Umbilical cord (tissue), 2 donors: ENCODE measurements around the gene PA2G4. TPM values are rescaled to one million over a fixed set of nuclear protein-coding genes. Genes with fewer than 3 reads are reported as not detected.
A peak's percentile ranks its signal among the peaks of the same experiment; 100 is the strongest.

ENCODE experiments used
- DNase-seq: peaks from one replicate; pipeline ENCODE4 v3.0.0-alpha.2; 2015; ENCODE audit warnings: low spot score
- total RNA-seq: library from RNA; depleted of rRNA; stranded (reverse); fragments of >200 nt; gene quantifications from one replicate; pipeline ENCODE4 v1.2.3, GENCODE V29; 2014; ENCODE audit warnings: low replicate concordance; ENCODE audit not compliant: insufficient read depth

The PA2G4 gene
- total RNA-seq, 1 donor from 2014 or later: 69.8 TPM

DNA sequence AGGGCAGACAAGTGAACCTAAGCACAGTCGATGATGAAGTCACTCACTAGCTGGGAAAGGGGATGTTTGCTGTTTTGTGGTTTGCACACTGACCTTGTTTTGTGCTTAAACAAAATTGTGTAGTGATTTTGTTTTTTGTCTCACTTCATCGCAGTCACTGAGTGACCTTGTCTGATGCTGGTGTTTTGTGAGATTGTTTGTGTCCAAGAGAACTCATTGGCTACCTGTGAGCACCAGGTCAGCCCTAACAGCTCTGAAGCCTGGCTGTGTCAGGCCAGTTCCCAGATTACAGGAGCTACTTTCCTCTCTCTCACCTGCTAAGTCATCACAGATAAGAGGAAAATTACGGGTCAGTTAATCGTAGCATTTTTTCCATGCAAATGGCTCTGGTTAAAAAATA, 19.8 kb downstream of the PA2G4 start:
- no peak for DNase-seq

DNA sequence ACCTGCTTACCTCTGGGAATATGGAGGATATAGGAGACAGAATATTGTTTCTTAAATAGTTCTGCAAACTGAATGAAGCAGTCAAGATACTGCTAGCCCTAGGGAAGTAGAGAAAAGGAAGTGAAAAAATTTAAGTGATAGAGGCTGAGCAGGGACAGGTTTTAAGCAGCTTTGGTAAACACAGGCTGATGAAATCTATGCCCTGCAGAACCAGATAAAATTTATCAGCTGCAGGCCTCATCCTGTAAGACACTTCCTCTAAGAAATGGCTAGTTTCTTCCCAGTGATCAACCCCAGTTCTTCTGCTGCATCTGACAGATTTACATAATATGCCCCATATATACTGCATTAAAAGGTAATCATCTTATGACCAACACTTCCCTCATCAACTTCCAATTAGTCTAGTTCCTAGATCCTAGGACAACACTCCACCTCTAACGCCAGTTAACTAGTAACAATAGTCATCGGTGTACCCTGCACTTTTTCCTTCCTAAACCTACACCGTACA, 22.4 kb downstream of the PA2G4 start:
- DNase-seq: no peak

DNA sequence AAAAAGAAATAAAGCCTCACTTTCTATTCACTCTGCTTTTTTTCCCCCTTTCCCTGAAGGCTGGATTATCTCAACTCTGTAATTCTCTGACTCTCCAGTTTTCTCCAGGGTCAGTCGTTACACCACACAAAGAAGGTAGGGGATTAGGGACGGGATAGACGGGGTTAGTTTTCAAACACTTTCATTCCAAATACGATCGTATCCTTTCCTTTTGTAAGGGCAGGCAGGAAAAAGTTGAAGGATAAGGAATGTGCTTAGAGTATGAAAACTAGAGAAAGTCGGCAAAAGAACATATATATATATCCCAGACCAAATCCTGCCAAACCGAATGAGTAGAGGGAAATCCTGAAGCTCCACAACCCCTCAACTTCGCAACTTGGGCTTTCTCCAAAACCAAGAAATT, 23.1 kb downstream of the PA2G4 start:
- DNase-seq: no peak

DNA sequence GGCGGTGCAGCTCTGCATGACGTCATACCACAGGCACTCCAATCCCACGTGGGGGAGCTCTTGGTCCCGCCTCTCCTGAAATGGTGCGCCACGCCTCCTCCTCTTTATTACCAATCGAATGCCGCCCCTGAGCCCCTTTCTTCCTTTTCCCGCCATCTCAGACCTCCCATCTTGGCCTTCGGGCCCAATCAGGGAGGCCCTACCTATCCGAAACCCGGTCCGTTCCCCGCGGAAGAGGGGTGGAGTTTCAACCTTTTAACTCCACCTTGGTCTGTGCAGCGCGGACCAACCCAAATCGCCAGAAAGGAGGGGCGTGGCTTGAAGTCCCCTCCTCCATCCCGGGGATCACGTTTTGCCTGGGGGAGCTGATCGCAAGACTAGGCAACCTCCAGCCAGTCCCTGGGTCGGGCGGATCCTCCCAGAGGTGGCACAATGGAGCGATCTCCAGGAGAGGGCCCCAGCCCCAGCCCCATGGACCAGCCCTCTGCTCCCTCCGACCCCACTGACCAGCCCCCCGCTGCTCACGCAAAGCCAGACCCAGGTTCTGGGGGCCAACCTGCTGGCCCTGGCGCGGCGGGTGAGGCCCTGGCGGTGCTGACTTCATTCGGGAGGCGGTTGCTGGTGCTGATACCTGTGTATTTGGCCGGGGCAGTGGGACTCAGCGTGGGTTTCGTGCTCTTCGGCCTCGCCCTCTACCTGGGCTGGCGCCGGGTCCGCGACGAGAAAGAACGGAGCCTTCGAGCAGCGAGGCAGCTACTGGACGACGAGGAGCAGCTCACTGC, 23.7 kb downstream of the PA2G4 start, which contains the start of gene ESYT1:
Gene ESYT1, plus strand, starts transcription at position 380 of the 782 bp plus-strand sequence. Its CDS starts 53 bp downstream, at position 433.
- peak; percentile 100 for DNase-seq

DNA sequence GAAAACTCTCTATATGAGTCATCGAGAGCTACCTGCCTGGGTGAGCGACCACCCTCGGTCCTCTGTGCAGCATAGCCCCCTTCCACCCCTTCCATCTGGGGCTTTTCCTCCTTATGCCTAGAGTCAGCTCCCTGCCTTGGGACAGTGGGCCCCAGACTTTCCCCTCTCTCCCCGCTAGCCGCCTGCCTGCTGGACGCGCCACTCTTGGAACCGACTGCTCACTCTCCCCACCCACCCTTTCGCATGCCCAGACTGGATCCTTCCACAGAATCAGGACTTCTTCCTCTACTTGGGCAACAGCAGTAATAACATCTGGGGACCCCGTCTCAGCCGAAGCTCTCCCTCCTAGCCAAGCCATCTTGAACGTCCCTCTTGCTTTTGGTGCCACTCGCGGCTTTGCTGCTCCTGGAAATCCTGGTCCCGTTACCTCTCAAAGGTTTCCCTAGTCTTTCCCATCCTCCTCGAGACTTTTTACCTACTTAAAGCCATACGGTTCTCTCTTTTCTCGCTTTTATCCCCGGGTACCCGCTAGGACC, 24.4 kb downstream of the PA2G4 start:
- DNase-seq: peak; percentile 31

DNA sequence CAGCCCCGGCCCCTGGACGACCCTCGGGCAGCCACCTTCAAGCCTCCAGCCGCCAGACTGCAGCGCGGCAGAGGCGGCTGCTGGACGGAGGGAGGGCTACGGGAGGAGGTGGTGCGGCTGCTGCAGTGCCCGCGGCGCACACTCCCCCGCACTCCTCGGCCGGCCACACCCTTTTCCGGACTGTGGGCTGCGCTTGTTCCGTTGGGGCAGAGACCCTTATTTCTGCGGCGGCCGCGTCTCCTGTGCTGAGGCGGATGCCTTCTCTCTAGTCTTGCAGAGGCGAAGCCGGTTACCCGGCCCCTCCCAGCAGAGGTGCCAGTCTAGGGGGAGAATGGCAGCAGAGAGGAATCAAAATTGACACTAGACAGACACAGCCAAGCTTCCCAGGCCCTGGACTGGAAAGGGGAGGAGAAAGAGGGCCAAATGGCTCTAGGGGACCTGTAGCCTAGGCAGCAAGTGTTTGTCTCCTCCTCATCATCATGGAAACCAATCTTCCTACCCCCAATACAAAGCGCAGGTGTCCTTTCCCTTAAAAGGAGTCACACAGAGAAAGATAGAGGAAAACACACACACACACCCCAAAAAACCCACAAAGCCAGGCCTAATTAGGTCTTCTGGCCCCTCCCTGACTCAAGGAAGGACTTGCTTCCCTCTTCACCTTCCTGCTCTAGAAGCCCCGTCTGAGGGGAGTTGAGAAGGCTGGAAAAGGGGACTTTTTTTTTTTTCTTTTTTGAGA, 25.0 kb downstream of the PA2G4 start:
- peak; percentile 53 for DNase-seq

DNA sequence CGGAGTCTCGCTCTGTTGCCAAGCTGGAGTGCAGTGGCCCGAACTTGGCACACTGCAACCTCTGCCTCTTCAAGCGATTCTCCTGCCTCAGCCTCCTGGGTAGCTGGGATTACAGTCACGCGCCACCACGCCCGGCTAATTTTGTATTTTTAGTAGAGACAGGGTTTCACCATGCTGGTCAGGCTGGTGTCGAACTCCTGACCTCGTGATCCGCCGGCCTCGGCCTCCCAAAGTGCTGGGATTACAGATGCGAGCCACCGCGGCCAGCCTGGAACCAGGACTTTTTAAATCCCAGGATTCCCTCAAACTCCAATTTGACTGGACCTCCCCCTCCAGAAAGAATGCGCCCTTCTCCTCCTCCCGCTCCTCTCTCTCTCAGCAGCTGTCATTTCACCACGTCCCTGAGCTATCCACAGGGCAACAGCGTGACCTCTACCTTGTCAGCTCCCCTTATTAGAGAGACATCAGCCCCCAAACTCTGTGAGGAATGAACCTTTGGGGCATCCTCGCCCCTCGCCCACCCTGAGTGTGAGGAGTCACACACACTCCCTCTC, 25.7 kb downstream of the PA2G4 start:
- no peak for DNase-seq

DNA sequence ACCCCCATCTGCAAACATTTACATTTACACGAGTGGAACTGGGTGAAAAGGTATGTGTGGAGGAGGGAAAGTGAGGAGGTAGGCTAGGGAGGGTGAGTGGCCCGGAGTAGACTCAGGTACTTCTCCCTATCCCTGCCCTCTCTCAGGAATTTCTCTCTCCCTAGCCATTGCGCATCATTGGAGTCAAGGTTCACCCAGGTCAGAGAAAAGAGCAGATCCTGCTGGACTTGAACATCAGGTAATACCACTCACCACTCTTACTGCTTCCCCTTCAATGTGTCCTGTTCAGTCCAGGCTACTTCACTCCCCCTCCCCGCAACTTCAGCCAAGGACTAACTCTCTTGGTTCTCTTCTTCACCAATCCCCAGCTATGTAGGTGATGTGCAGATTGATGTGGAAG, 26.5 kb downstream of the PA2G4 start:
- no peak for DNase-seq

DNA sequence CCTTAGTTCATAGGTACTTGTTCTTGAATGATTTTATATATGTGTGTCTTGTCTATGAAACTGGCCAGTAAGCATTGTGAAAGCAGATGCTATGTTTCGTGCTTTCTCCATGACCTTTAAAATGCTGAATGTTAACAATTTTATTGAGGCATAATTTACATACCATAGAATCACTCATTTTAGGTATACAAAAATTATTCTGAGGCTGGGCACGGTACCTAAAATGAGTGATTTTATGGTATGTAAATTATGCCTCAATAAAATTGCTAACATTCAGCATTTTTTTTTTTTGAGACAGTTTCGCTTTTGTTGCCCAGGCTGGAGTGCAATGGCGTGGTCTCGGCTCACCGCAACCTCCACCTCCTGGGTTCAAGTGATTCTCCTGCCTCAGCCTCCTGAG, 30.5 kb downstream of the PA2G4 start:
- no peak for DNase-seq

DNA sequence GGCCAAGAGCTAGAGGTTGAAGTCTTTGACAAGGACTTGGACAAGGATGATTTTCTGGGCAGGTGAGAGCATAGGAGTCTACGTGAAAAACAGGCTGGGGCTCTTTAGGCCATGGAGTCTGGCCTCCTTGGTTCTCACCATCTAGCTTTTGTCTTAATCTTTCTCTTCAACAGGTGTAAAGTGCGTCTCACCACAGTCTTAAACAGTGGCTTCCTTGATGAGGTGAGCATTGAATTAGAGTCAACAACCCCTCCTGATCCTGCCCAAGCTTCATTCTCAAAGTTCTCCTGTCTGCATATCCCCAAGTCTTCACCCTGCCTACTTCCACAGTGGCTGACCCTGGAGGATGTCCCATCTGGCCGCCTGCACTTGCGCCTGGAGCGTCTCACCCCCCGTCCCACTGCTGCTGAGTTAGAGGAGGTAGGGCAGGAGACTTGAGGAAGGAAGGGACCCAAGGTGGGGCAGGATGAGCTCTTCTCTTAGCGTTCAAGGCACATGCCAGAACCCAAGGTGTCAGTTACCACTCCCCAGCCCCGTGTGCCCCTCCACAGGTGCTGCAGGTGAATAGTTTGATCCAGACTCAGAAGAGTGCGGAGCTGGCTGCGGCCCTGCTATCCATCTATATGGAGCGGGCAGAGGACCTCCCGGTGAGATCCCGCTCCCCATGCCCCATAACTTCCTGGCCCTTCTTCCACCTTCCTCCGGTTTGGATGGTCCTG, 33.7 kb downstream of the PA2G4 start:
- DNase-seq: no peak

DNA sequence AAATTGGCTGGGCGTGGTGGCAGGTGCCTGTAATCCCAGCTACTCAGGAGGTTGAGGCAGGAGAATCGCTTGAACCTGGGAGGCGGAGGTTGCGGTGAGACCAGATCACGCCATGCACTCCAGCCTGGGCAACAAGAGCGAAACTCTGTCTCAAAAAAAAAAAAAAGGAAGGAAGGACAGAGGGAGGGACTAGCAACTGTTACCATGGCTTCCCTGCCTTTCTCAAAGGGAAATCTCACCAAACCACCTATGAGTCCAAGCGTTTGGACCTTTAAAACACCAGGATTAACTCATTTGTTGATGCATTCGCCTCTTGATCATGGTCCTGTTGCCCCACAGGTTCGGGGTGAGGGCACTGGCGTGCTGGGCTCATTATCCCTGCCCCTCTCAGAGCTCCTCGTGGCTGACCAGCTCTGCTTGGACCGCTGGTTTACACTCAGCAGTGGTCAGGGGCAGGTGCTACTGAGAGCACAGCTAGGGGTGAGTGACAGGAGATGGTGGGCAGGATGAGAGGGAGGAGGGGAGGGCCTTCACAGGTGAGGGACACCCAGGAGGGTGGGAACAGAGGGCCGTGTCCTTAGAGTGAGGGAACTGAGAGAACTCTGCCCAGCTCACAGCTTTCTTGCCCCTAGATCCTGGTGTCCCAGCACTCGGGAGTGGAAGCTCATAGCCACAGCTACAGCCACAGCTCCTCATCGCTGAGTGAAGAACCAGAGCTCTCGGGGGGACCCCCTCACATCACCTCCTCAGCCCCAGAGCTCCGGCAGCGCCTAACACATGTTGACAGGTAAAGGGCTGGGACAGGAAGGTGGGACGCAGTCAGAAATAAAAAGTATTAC, 37.8 kb downstream of the PA2G4 start:
- no peak for DNase-seq

DNA sequence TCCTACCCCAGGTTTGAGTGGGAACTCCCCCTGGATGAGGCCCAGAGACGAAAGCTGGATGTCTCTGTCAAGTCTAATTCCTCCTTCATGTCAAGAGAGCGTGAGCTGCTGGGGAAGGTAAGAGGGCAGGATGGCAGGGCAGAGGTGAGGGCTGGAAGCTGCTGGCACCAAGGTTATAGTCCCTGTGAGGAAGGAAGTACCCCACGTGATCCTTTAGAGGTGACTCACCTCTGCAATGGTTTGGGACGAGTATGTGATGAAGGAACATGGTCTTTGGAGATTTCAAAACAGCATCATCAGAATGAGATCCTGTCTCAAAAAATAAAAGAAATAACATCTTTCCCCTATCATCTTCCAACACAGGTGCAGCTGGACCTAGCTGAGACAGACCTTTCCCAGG, 38.9 kb downstream of the PA2G4 start:
- DNase-seq: no peak

DNA sequence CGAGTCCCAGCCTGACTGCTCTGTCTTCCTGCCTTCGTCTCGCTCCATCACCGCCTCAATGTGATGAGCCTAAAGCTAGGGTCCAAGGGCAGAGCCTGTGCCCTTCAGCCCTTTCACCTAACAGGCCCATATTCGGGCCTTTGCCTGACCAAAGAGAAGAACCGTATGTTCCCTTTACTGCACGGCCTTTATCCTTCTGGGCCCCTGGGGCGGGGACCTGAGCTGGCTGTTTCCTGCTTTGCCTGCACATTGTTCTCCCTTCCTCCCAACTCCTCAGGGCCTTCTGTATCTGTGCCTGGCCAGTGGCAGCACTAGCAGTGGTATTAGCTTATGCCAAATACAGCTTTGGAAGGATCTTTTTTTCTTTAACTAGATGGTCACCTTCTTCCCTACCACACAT, 39.5 kb downstream of the PA2G4 start:
- no peak for DNase-seq

DNA sequence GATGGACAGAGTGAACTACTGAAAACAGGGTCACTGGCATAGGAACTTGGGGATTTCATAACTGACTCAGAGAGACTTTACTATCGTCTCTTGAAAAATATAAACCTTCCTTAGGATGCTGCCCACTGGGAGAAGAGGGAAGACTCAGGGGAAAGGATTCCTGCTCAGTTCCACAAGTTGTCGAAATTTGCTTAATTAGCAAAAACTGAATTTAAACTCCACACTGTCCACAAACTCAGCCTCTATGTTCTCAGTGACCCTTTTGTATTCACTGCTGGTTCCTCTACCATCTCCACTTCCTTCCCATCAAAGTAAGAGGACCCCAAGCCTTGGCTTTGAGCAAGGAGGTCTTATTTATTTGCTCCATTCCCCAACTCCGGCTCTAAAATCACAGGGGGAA, 40.9 kb downstream of the PA2G4 start:
- no peak for DNase-seq

DNA sequence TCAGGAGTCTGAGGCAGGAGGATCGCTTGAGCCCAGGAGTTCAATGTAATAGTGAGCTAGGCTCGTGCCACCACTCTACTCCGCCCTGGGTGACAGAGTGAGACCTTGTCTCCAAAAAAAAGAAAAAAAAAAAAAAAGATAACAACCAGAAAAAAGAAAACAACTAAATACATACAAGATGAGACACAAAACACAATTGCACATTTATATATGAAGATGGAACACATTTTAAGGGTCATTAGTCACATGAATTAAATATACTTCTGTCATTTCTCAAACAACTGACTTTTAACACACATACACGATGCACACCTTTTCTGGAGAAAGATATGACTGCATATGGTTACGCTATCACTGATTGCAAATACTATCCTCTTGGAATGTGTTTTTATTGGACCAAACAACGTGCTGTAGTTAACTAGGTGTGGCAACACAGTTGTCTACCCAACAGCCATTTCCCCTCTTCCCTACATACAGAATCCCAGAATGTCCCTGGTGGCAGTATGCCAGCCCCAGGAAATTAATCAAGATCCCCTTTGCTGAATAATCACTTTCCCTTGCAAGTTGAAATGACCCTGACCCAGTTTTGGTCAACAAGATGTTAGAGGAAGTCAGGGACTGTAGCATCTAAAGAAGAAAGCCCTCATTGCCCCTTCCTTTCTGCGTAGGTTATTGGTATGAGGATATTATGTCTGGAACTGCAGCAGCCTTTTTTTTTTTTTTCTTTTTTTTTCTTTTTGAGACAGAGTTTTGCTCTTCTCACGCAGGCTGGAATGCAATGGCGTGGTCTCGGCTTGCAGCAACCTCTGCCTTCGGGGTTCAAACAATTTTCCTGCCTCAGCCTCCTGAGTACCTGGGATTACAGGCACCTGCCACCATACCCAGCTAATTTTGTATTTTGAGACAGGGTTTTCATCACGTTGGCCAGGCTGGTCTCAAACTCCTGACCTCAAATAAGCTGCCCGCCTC, 42.4 kb downstream of the PA2G4 start:
- no peak for DNase-seq

DNA sequence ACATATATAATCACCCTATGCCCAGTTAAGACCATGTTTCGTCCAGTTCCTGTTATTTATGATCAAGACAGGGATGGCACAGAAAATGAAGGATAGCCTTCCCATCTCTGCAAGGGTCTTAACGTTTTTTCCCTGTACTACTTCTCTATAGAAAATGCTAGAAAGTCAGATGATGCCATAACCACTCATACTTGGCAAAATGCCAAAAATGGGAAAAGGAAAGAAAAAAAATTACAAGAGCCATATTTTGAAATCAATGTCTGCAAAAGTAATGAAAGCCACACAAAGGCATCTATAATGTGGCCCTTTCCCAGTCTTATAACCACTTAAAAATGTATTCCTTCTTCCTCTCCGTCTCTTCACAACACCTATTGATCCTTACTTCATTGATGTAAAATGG, 46.2 kb downstream of the PA2G4 start:
- no peak for DNase-seq

DNA sequence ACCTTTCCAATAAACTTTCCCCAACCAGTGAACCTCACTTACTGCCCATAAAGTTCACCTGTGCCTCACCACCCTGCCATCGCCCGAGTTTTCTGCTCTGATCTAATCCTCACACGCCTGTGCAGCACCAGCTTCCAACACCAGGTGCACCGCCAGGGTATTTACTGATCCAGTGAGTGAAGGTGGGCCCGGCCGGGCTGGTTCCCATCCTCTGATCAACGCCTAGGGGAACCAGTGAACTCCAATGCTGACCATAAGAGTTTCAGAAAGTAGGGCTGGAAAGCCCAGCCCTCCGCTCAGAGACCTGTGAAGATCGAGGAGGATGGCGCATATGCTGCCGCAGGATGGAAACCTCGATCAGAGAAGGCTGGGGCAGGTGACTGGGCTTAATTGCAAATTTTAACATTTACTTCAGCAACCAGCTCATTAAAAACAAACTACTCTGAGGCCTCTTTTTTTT, 47.3 kb downstream of the PA2G4 start:
- DNase-seq: no peak

DNA sequence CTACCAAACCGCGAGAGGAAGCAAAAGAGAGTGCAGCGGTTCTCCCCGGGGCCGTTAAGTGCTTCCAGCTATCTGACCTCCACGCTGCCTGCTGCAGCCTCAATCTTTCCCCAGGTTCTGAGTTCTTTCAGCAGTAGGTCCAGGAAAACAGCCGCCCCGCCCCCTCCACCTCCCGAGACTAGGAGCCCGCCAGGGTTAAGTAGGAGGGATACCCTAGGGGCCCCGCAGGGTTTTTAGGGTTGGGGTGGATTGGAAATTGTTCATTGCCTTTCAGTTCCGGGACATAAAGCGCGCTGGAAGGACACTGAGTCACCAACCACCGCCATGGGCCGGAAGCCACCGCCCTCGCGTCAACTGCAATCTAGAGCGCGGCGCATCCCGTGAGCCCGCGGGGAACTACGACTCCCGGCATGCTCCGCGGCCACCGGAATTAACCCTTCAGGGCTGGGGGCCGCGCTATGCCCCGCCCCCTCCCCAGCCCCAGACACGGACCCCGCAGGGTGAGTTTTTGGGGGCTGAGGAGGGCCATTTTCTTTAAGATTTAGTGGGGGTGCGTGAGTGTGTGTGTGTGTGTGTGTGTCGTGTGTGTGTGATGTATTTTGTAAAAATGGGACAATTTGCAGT, 47.9 kb downstream of the PA2G4 start, which contains the start of gene MYL6B:
Gene MYL6B, plus strand, starts transcription at position 456 of the 624 bp plus-strand sequence. CDS start 1,332 bp downstream, outside the sequence.
- DNase-seq: peak; percentile 96
